Common myeloid progenitor, CD34-positive (primary cell): ENCODE data around the gene KERA.

ENCODE experiments used
- CTCF ChIA-PET: fragments of 350-600 bp; sonication (Branson Sonifier 250); formaldehyde crosslinking; loops from one replicate; lab custom pipeline; 2021; ENCODE audit warnings: antibody characterized with exemption; lab: Charles Lee
- POLR2A ChIA-PET: fragments of 350-600 bp; sonication (Branson Sonifier 250); formaldehyde crosslinking; loops from one replicate; lab custom pipeline; 2021; ENCODE audit warnings: antibody characterized with exemption; lab: Charles Lee
- DNase-seq, 3 donors: peaks; one replicate each; pipeline versions ENCODE4 v3.0.0 to v3.0.0-alpha.2; 2013
- H3K27ac ChIP-seq, 2 experiments: 1 replicate in 1 of 2; 2 replicates in 1 of 2; pipeline ENCODE4 v1.7.0; 2013; ENCODE audit warnings: inconsistent platforms in 2 of 2, low read length in 2 of 2, mild to moderate bottlenecking in 2 of 2, low read depth in 1 of 2, moderate library complexity in 1 of 2; ENCODE audit not compliant: severe bottlenecking in 2 of 2, insufficient read depth in 1 of 2, poor library complexity in 1 of 2
- H3K27me3 ChIP-seq, 5 experiments: replicated peaks in 2 of 5; 1 replicate in 3 of 5; 2 replicates in 2 of 5; pipeline versions ENCODE4 v1.6.1 to v1.7.0; 2013; ENCODE audit warnings: low read length in 4 of 5, mild to moderate bottlenecking in 2 of 5, moderate library complexity in 2 of 5, inconsistent platforms in 1 of 5; ENCODE audit not compliant: insufficient read depth in 5 of 5, control insufficient read depth in 4 of 5
- H3K36me3 ChIP-seq, 4 experiments: 1 replicate in 2 of 4; 2 replicates in 2 of 4; pipeline versions ENCODE4 v1.6.1 to v1.7.0; 2013; ENCODE audit warnings: low read length in 3 of 4, control low read depth in 1 of 4, mild to moderate bottlenecking in 1 of 4; ENCODE audit not compliant: control insufficient read depth in 4 of 4, insufficient read depth in 4 of 4
- H3K4me1 ChIP-seq, 4 experiments: 1 replicate in 3 of 4; 2 replicates in 1 of 4; pipeline versions ENCODE4 v1.6.1 to v1.7.1; 2013; ENCODE audit warnings: low read length in 3 of 4, mild to moderate bottlenecking in 3 of 4, control low read depth in 1 of 4, inconsistent platforms in 1 of 4, moderate library complexity in 1 of 4; ENCODE audit not compliant: control insufficient read depth in 4 of 4, insufficient read depth in 4 of 4; ENCODE audit errors: control extremely low read depth in 1 of 4
- H3K4me3 ChIP-seq, 7 experiments: 1 replicate in 4 of 7; 2 replicates in 3 of 7; pipeline versions ENCODE4 v1.5.1 to v1.7.0; 2013; ENCODE audit warnings: mild to moderate bottlenecking in 7 of 7, low read length in 6 of 7, moderate library complexity in 6 of 7, inconsistent platforms in 2 of 7, low read depth in 2 of 7, control low read depth in 1 of 7; ENCODE audit not compliant: insufficient read depth in 4 of 7, control insufficient read depth in 1 of 7; ENCODE audit errors: extremely low read depth in 1 of 7
- H3K9me3 ChIP-seq, 5 experiments: 1 replicate in 4 of 5; 2 replicates in 1 of 5; pipeline versions ENCODE4 v1.6.1 to v1.7.1; 2013; ENCODE audit warnings: low read length in 4 of 5, mild to moderate bottlenecking in 2 of 5, inconsistent platforms in 1 of 5, low read depth in 1 of 5, moderate library complexity in 1 of 5; ENCODE audit not compliant: control insufficient read depth in 4 of 5, insufficient read depth in 2 of 5; ENCODE audit errors: control extremely low read depth in 1 of 5
- WGBS: methylation state at CpG from one replicate; pipeline ENCODE4 v1.1.5; 2013; ENCODE audit not compliant: insufficient coverage; 5-methylcytosine and 5-hydroxymethylcytosine counted together

KERA gene

GRCh38 chr12:91040096-91040755, 17.6 kb downstream of the KERA start:
- no CpG with 5 or more reads among the region's 1 CpG for WGBS
- Histone ChIP-seq H3K4me1 (no peaks in the 10 kb centered on the region), H3K27me3 (no peaks in the 10 kb centered on the region), H3K36me3 (no peaks in the 10 kb centered on the region), H3K4me3 (no peak overlapping the region), H3K9me3 (no peaks in the 10 kb centered on the region), H3K27ac (no peak overlapping the region)
- DNase-seq = no peak
- ChIA-PET POLR2A (no interaction called here), CTCF (no interaction called here)

DNA sequence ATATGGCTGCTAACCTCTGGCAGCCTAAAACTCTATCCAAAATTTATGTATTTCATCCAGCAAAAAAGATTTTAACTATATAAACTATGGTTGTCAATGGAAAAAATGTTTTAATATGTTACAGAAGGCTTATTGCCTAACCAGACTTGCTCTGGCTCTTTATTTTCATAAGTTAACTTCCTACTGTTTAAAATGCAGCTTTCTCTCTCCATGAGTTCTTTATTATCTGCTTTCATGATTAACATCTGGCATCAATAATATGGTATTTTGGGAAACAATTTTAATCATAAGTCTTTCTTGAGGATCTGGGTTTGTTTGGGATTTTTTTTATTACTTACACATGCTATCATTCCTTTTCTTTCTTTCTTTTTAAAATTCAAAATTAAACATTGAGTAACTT, 20.5 kb downstream of the KERA start:
- Histone ChIP-seq H3K4me1 (peaks cover 6 to 15% (median 8%) of the 10 kb centered on the region in 4 experiments), H3K9me3 (no peaks in the 10 kb centered on the region), H3K4me3 (no peak overlapping the region), H3K36me3 (no peaks in the 10 kb centered on the region), H3K27ac (no peak overlapping the region), H3K27me3 (peaks cover 0 to 2% (median 0%) of the 10 kb centered on the region in 5 experiments)
- ChIA-PET CTCF (no interaction called here), POLR2A (no interaction called here)
- no peak for DNase-seq

GRCh38 chr12:91033251-91033650, 24.6 kb downstream of the KERA start:
- WGBS = no CpG with 5 or more reads among the region's 2 CpGs
- peak; percentile 65 to 90 (median 80) for DNase-seq
- Histone ChIP-seq H3K4me3 (peak overlapping the region in 2 of 7 experiments; percentile 5 to 32), H3K27ac (no peak overlapping the region), H3K36me3 (no peaks in the 10 kb centered on the region), H3K4me1 (peaks cover 6 to 18% (median 8%) of the 10 kb centered on the region in 4 experiments), H3K9me3 (no peaks in the 10 kb centered on the region), H3K27me3 (peaks cover 0 to 2% (median 0%) of the 10 kb centered on the region in 5 experiments)
- CTCF ChIA-PET = interaction anchor here (0.9 to 1.7 kb wide), 2 partner anchors 28 to 76 kb away, joined by 3 to 6 read pairs; no protein-coding TSS in a partner anchor
- POLR2A ChIA-PET = no interaction called here

DNA sequence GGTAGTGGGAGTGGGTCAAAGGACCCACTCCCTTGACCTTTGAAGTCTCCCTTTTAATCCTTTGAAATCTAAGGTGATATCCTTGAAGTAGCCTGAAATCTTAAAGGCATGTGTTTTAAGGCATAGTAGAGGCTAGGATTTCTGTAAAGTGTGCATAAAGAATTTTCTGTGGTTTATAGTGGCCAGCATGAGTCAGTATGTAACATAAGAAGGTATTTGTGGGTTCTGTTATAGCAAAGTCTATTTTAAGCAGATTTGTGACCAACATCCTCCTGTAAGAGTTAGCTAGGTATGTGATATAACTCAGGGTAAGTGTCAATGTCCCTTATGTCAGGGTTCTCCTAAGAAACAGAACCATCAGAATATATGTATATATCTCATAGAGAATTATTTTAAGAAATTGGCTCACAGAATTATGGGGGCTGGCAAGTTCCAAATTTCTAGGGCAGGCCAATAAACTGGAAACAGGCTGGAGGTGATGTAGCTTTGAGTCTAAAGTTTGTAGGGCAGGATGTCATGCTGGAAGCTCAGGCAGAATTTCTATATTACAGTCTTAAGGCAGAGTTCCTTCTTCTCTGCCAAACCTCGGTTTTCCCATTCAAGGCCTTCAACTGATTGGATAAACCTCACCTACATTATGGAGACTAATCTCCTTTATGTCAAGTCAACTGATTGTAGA, 34.4 kb downstream of the KERA start:
- peaks cover 0 to 5% (median 2%) of the 10 kb centered on the region in 4 experiments for H3K4me1 ChIP-seq
- no peaks in the 10 kb centered on the region for H3K27me3 ChIP-seq
- POLR2A ChIA-PET = no interaction called here
- peaks cover 0 to 6% (median 0%) of the 10 kb centered on the region in 5 experiments for H3K9me3 ChIP-seq
- DNase-seq = peak in 2 of 3 donors; percentile 56 to 71
- H3K36me3 ChIP-seq = no peaks in the 10 kb centered on the region
- H3K4me3 ChIP-seq = peak overlapping the region in 1 of 7 experiments; percentile 9
- H3K27ac ChIP-seq = no peak overlapping the region
- WGBS = no CpG with 5 or more reads among the region's 1 CpG
- CTCF ChIA-PET = interaction anchor here (1.2 to 1.7 kb wide), 3 partner anchors 12 to 87 kb away, joined by 3 to 4 read pairs (median 4); no protein-coding TSS in a partner anchor

- POLR2A ChIA-PET = no interaction called here
- 100% methylated on average over 1 of the region's 2 CpGs for WGBS
- Histone ChIP-seq H3K27ac (no peak overlapping the region), H3K36me3 (no peaks in the 10 kb centered on the region), H3K27me3 (no peaks in the 10 kb centered on the region), H3K4me3 (no peak overlapping the region), H3K4me1 (peaks cover 0 to 5% (median 2%) of the 10 kb centered on the region in 4 experiments), H3K9me3 (peaks cover 0 to 6% (median 0%) of the 10 kb centered on the region in 5 experiments)
- no peak for DNase-seq
- CTCF ChIA-PET = interaction anchor here (1.3 kb wide), 1 partner anchor 9 kb away, joined by 7 read pairs; no protein-coding TSS in a partner anchor
Observed at GRCh38 chr12:91021076-91021475, 36.7 kb downstream of the KERA start.

DNA sequence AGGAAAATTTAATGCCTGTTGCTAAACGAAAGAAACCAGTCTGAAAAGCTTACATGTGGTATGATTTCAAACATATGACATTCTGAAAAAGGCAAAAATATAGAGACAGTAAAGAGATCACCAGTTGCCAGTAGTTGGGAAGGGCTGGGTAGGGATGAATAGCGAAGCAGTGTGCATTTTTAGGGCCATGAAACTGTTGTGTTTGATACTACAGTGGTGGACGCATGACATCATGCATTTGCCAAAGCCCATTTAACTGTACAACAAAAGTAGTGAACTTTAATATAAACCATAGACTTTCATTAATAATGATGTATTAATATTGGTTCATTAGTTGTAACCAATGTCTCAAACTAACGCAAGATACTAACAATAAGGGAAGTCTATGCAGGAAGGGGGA, 38.4 kb downstream of the KERA start:
- 100% methylated on average over 1 of the region's 4 CpGs for WGBS
- Histone ChIP-seq H3K27ac (no peak overlapping the region), H3K36me3 (no peaks in the 10 kb centered on the region), H3K4me1 (peaks cover 0 to 5% (median 2%) of the 10 kb centered on the region in 4 experiments), H3K9me3 (peaks cover 0 to 5% (median 0%) of the 10 kb centered on the region in 5 experiments), H3K4me3 (no peak overlapping the region), H3K27me3 (no peaks in the 10 kb centered on the region)
- ChIA-PET CTCF (interaction anchor here (1.0 kb wide), 1 partner anchor 11 kb away, joined by 3 read pairs; no protein-coding TSS in a partner anchor), POLR2A (no interaction called here)
- no peak for DNase-seq
